AG04450 (cell line): ENCODE results near the gene DGKI. TPM values are rescaled to one million over a fixed set of nuclear protein-coding genes. Genes with fewer than 3 reads are reported as not detected.

ENCODE experiments used
- CTCF ChIA-PET: fragments of 300-600, 350-600 bp; formaldehyde crosslinking; extraction: SDS; loops from one replicate; lab custom pipeline; 2022; ENCODE audit warnings: antibody characterized with exemption, inconsistent platforms; lab: Charles Lee
- POLR2A ChIA-PET: fragments of 350-600 bp; formaldehyde crosslinking; extraction: SDS; loops from one replicate; lab custom pipeline; 2021; ENCODE audit warnings: antibody characterized with exemption, inconsistent platforms; lab: Yijun Ruan, JAX
- DNase-seq: peaks from one replicate; pipeline ENCODE4 v3.0.0-alpha.2; 2011; ENCODE audit warnings: low read depth, low spot score
- H3K27ac ChIP-seq: one replicate; pipeline ENCODE4 v1.5.1; 2012; ENCODE audit warnings: low read depth, low read length, control low read depth
- H3K27me3 ChIP-seq: one replicate; pipeline ENCODE4 v1.6.0; 2012; ENCODE audit warnings: low read length; ENCODE audit not compliant: control insufficient read depth, insufficient read depth
- H3K4me3 ChIP-seq: 2 replicates; pipeline ENCODE4 v1.5.1; 2011; ENCODE audit warnings: mild to moderate bottlenecking, low read depth, low read length, control low read depth
- H3K9me3 ChIP-seq: 2 replicates; pipeline ENCODE4 v1.5.1; 2012; ENCODE audit warnings: low read length; ENCODE audit not compliant: control insufficient read depth, insufficient read depth
- CTCF ChIP-seq: IDR thresholded peaks from 2 replicates; pipeline ENCODE4 v1.5.1; 2011; ENCODE audit warnings: low read depth, low read length, control low read depth, inconsistent platforms
- polyA plus RNA-seq: library from polyadenylated mRNA; depleted of rRNA; stranded (reverse); fragments of >200 nt; gene quantifications from 2 replicates; pipeline ENCODE4 v1.2.3, GENCODE V29; 2011

The DGKI gene
- polyA plus RNA-seq, 1 experiment: 3.1 TPM

DNA sequence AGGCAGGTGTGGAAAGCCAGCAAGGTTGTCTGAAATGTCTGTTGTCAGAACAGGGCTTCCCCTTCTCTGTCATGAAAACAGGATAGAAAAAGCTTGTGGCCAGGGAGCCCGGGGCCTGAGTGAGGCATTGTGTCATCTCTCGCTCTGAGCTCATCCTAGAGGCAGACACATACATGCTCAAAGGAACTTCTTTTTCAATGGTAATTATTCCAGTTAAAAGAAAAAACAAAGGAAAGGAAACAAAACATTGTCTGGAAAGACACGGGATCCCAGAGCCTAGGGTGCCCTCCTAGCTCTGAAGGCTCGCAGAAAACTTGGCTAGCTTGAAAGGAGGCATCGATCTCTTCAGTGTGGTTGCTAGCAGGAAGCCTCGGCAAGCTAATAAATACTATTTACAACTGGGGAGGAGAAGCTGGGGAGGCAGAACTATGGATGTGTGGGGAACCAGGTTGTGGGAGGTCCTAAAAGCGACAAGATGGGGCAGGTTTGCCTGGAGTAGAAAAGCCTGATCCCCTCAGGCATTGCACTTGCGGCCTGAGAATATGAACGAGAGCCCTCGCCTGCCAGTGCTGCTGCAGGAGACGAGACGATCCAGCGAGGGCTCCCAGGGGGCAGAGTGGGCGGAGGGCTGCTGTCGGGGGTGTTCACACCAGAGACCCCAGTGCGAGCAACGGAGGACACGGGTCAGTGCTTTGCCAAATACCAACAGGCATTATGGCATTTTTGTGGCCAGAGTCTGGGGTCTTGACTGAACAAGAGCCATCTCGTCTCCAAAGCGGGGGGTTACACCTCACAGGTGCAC, 32.8 kb upstream of the DGKI start:
- Histone ChIP-seq H3K27ac (peak overlapping the region; percentile 66), H3K27me3 (no peaks in the 10 kb centered on the region), H3K4me3 (no peak overlapping the region), H3K9me3 (peaks cover 8% of the 10 kb centered on the region)
- POLR2A ChIA-PET: no interaction called here
- no peak for DNase-seq
- no peak for TF ChIP-seq CTCF
- CTCF ChIA-PET: interaction anchor here (1.0 to 2.6 kb wide), 3 partner anchors 16 to 224 kb away, joined by 4 to 13 read pairs (median 4); partner anchors contain the start of gene CREB3L2

- Histone ChIP-seq H3K27ac (no peak overlapping the region), H3K27me3 (no peaks in the 10 kb centered on the region), H3K9me3 (peaks cover 8% of the 10 kb centered on the region), H3K4me3 (no peak overlapping the region)
- POLR2A ChIA-PET: no interaction called here
- no peak for TF ChIP-seq CTCF
- DNase-seq: no peak
- CTCF ChIA-PET: interaction anchor here (2.6 kb wide), 1 partner anchor 223 kb away, joined by 13 read pairs; no protein-coding TSS in a partner anchor
These were observed 31.7 kb upstream of the DGKI start for GRCh38 chr7:137878333-137878961.

- TF ChIP-seq CTCF: no peak
- CTCF ChIA-PET: interaction anchor here (2.6 kb wide), 1 partner anchor 221 kb away, joined by 13 read pairs; no protein-coding TSS in a partner anchor
- DNase-seq: no peak
- POLR2A ChIA-PET: no interaction called here
- Histone ChIP-seq H3K27me3 (no peaks in the 10 kb centered on the region), H3K27ac (no peak overlapping the region), H3K9me3 (peaks cover 5% of the 10 kb centered on the region), H3K4me3 (no peak overlapping the region)
These were observed 30.4 kb upstream of the DGKI start for GRCh38 chr7:137877027-137877675.

- no peaks in the 10 kb centered on the region for H3K9me3 ChIP-seq
- ChIA-PET CTCF (interaction anchor here (0.9 to 3.0 kb wide), 3 partner anchors 127 to 220 kb away, joined by 3 to 14 read pairs (median 5); partner anchors contain the start of gene CREB3L2), POLR2A (no interaction called here)
- peak overlapping the region; percentile 13 for H3K27ac ChIP-seq
- no peaks in the 10 kb centered on the region for H3K27me3 ChIP-seq
- H3K4me3 ChIP-seq: no peak overlapping the region
- no peak for DNase-seq
- no peak for TF ChIP-seq CTCF
These were observed 29.0 kb upstream of the DGKI start for GRCh38 chr7:137875746-137876145.
